Activated CD4-positive, CD25-positive, alpha-beta regulatory T cell treated with anti-CD3 and anti-CD28 coated beads, Interleukin-2, amount 50 U/mL, for 72 hours (primary cell): ENCODE measurements around the gene TTLL9.

Source experiments
- DNase-seq: peaks from one replicate; pipeline ENCODE4 v3.0.0; 2021

The TTLL9 gene

GRCh38 chr20:31988430-31989015 lies 118.1 kb downstream of the TTLL9 start:
- no peak for DNase-seq

GRCh38 chr20:31989030-31989645 lies 118.7 kb downstream of the TTLL9 start:
- DNase-seq = no peak

- DNase-seq = no peak
These were observed 120.4 kb downstream of the TTLL9 start for GRCh38 chr20:31990641-31991338.

- DNase-seq = no peak
These were observed 120.9 kb downstream of the TTLL9 start for GRCh38 chr20:31991339-31991705.

- no peak for DNase-seq
These were observed 121.7 kb downstream of the TTLL9 start for GRCh38 chr20:31992086-31992485.
